ENCODE measurements around the gene TLE6. TPM values are rescaled to one million over a fixed set of nuclear protein-coding genes. Genes with fewer than 3 reads are reported as not detected.
"Not testable (repeated sequence)": the region's sequence is repeated elsewhere in the genome, so short reads cannot be mapped to it uniquely, and the experiment has no call there.

The TLE6 gene
- total RNA-seq, 4 donors from 2014 or later: 0.62 to 1.2 TPM; not detected in 2

DNA sequence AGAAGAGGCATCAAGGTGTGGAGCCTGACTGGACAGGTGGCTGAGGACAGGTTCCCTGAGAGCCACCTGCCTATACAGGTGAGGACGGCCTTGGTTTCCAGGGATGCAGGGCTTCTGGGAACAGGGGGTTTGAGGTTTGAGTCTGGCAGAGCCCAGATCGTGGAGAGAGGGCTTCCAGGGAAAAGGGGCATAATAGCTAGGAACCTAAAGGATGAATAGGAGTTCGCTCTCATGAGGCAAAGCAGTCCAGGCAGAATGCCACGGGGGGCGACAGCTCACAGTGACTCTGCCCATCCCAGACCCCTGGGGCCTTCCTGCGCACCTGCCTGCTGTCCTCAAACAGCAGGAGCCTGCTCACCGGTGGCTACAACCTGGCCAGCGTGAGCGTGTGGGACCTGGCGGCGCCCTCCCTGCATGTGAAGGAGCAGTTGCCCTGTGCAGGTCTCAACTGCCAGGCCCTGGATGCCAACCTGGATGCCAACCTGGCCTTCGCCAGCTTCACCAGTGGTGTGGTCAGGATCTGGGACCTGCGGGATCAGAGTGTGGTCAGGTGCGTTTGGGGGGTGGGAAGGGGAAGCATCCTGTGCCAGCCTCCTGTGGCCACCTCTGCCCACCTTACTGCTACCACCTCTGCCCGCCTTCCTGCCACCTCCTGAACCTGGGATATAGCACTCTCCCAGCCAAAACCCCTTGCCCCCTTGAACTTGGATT is 12.0 kb downstream of the TLE6 start:
- H3K9me3 ChIP-seq: no peaks in the 10 kb centered on the region
- H3K4me1 ChIP-seq: no peaks in the 10 kb centered on the region
- H3K36me3 ChIP-seq: no peaks in the 10 kb centered on the region
- TF ChIP-seq, protein P1, sequence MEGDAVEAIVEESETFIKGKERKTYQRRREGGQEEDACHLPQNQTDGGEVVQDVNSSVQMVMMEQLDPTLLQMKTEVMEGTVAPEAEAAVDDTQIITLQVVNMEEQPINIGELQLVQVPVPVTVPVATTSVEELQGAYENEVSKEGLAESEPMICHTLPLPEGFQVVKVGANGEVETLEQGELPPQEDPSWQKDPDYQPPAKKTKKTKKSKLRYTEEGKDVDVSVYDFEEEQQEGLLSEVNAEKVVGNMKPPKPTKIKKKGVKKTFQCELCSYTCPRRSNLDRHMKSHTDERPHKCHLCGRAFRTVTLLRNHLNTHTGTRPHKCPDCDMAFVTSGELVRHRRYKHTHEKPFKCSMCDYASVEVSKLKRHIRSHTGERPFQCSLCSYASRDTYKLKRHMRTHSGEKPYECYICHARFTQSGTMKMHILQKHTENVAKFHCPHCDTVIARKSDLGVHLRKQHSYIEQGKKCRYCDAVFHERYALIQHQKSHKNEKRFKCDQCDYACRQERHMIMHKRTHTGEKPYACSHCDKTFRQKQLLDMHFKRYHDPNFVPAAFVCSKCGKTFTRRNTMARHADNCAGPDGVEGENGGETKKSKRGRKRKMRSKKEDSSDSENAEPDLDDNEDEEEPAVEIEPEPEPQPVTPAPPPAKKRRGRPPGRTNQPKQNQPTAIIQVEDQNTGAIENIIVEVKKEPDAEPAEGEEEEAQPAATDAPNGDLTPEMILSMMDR (IDR thresholded peaks at IDR 0.05 in 4 of 5, conservative IDR thresholded peaks at IDR 0.05 in 1 of 5): no peak
- no peak for TF ChIP-seq POLR2A (IDR thresholded peaks at IDR 0.05)
- H3K27ac ChIP-seq: no peak overlapping the region
- in situ Hi-C loops (cut with MboI; ENCODE audit: low sequenced_read_pairs in 4 of 4) (no loop called here), intact Hi-C loops (cut with DNase I; ENCODE audit: low total_unique reads) (no loop called here)
- no peaks in the 10 kb centered on the region for H3K27me3 ChIP-seq
- DNase-seq: no peak
- no peak overlapping the region for H3K4me3 ChIP-seq
- ATAC-seq: no peak

- ATAC-seq; H3K36me3 ChIP-seq; DNase-seq; in situ Hi-C loops (cut with MboI; ENCODE audit: low sequenced_read_pairs in 4 of 4); H3K4me3 ChIP-seq; H3K9me3 ChIP-seq; H3K4me1 ChIP-seq; intact Hi-C loops (cut with DNase I; ENCODE audit: low total_unique reads); H3K27ac ChIP-seq; H3K27me3 ChIP-seq: not testable (repeated sequence)
These were observed 15.0 kb downstream of the TLE6 start for GRCh38 chr19:2992333-2992732.

DNA sequence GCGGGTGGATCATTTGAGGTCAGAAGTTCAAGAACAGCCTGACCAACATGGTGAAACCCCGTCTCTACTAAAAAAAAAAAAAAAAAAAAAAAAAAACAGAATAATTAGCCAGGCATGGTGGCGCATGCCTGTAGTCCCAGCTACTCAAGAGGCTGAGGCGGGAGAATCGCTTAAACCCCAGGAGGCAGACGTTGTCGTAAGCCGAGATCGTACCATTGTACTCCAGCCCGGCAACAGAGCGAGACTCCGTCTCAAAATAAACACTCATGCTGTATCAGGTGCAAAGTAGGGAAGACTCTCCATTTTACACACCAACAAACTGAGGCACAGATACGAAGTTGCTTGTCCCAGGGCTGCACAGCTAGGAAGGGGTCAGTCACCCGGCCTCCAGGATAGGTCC is 15.6 kb downstream of the TLE6 start:
- H3K4me3 ChIP-seq: no peak overlapping the region
- ATAC-seq: no peak
- no peaks in the 10 kb centered on the region for H3K9me3 ChIP-seq
- H3K4me1 ChIP-seq: no peaks in the 10 kb centered on the region
- TF ChIP-seq, protein P1 (IDR thresholded peaks at IDR 0.05 in 4 of 5, conservative IDR thresholded peaks at IDR 0.05 in 1 of 5): no peak
- no peak for TF ChIP-seq POLR2A (IDR thresholded peaks at IDR 0.05)
- no peaks in the 10 kb centered on the region for H3K27me3 ChIP-seq
- intact Hi-C loops (cut with DNase I; ENCODE audit: low total_unique reads) (no loop called here), in situ Hi-C loops (cut with MboI; ENCODE audit: low sequenced_read_pairs in 4 of 4) (no loop called here)
- no peaks in the 10 kb centered on the region for H3K36me3 ChIP-seq
- no peak for DNase-seq
- no peak overlapping the region for H3K27ac ChIP-seq

DNA sequence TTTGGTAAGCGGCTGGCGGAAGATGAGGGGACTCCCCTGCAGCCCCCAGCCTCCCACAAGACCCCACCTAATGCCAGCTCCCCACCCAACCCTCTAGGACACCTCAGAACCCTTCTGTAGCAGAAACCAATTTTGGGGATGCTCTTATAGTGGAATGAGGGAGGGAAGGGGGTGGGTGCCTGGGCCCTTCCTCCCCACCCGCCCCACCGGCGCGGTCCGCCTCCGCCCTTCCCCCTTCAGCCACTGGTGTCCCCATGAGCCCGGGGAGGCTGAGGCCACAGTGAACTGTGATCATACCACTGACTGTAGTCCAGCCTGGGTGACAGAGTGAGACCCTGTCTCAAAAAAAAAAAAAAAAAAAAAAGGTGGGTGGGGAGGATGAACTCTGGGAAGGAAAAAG is 16.2 kb downstream of the TLE6 start:
- no peak overlapping the region for H3K27ac ChIP-seq
- DNase-seq (no peak), ATAC-seq (no peak)
- in situ Hi-C loops (cut with MboI; ENCODE audit: low sequenced_read_pairs in 4 of 4): no loop called here
- no peaks in the 10 kb centered on the region for H3K36me3 ChIP-seq
- H3K4me3 ChIP-seq: no peak overlapping the region
- H3K9me3 ChIP-seq: no peaks in the 10 kb centered on the region
- no peaks in the 10 kb centered on the region for H3K4me1 ChIP-seq
- no peaks in the 10 kb centered on the region for H3K27me3 ChIP-seq
- intact Hi-C loops (cut with DNase I; ENCODE audit: low total_unique reads): no loop called here
- TF ChIP-seq, protein P1 (IDR thresholded peaks at IDR 0.05 in 4 of 5, conservative IDR thresholded peaks at IDR 0.05 in 1 of 5): no peak
- no peak for TF ChIP-seq POLR2A (IDR thresholded peaks at IDR 0.05)

DNA sequence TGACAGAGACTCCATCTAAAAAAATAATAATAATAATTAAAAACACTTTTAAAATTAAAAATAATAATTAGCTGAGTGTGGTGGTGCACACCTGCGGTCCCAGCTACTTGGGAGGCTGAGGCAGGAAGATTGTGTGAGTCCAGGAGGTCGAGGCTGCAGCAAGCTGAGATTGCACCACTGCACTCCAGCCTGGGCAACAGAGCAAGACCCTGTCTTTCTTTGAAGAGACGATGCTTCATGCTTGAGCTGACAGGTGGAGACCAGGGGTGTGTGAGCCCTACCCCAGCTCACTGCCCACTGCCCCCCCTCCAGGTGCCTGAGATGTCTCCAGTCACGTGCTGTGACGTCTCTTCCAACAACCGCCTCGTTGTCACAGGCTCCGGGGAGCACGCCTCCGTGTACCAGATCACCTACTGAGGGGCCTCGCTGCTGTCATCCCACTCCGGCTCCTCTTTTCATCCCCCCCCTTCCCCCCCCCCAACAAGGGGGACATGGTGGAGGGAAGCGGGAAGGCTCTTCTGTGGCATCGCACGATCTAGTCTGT is 17.3 kb downstream of the TLE6 start:
- Histone ChIP-seq H3K9me3 (no peaks in the 10 kb centered on the region), H3K36me3 (peaks cover 0 to 7% of the 10 kb centered on the region in 2 donors), H3K27me3 (no peaks in the 10 kb centered on the region), H3K4me1 (no peaks in the 10 kb centered on the region), H3K27ac (no peak overlapping the region), H3K4me3 (no peak overlapping the region)
- TF ChIP-seq, protein P1 (IDR thresholded peaks at IDR 0.05 in 4 of 5, conservative IDR thresholded peaks at IDR 0.05 in 1 of 5): no peak
- TF ChIP-seq POLR2A (IDR thresholded peaks at IDR 0.05): no peak
- no peak for ATAC-seq
- in situ Hi-C loops (cut with MboI; ENCODE audit: low sequenced_read_pairs in 4 of 4): no loop called here
- intact Hi-C loops (cut with DNase I; ENCODE audit: low total_unique reads): no loop called here
- no peak for DNase-seq
